ENCODE data around the gene UNKL. TPM values are rescaled to one million over a fixed set of nuclear protein-coding genes. Genes with fewer than 3 reads are reported as not detected.

The UNKL gene
- total RNA-seq, 1 donor from 2014 or later = 43.6 TPM

- DNase-seq (ENCODE audit: low spot score in 2 of 2, unreplicated experiment in 2 of 2) = no peak
- H3K36me3 Mint-ChIP-seq = peaks cover 36% of the 10 kb centered on the region
- no peaks in the 10 kb centered on the region for H3K9me3 Mint-ChIP-seq
- H3K4me3 Mint-ChIP-seq = no peak overlapping the region
- TF ChIP-seq, protein P1, sequence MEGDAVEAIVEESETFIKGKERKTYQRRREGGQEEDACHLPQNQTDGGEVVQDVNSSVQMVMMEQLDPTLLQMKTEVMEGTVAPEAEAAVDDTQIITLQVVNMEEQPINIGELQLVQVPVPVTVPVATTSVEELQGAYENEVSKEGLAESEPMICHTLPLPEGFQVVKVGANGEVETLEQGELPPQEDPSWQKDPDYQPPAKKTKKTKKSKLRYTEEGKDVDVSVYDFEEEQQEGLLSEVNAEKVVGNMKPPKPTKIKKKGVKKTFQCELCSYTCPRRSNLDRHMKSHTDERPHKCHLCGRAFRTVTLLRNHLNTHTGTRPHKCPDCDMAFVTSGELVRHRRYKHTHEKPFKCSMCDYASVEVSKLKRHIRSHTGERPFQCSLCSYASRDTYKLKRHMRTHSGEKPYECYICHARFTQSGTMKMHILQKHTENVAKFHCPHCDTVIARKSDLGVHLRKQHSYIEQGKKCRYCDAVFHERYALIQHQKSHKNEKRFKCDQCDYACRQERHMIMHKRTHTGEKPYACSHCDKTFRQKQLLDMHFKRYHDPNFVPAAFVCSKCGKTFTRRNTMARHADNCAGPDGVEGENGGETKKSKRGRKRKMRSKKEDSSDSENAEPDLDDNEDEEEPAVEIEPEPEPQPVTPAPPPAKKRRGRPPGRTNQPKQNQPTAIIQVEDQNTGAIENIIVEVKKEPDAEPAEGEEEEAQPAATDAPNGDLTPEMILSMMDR (IDR thresholded peaks at IDR 0.05; ENCODE audit: unreplicated experiment) = no peak
- peaks cover 6% of the 10 kb centered on the region for H3K4me1 Mint-ChIP-seq
- no peaks in the 10 kb centered on the region for H3K27me3 Mint-ChIP-seq (ENCODE audit: low read depth)
- H3K27ac Mint-ChIP-seq = no peak overlapping the region
These were observed 96.8 kb downstream of the UNKL start for GRCh38 chr16:1317479-1318267.

DNA sequence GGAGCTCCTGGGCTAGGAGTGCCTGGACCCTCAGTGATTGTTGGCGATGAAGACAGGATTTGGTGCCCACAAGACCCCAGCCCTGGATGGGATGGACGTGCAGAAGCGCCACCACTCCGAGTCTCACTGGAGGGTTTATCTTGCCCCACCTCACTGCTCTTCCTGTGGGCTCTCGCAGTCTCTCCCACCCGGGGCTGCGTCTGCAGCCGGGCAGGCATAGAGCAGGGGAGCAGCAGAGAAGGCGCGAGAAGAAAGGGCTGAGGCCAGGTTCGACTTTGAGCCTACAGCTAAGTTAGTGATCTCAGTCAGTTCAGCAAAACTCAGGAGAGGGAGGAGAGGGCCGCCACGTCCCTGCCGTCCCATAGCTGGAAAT lies 98.5 kb downstream of the UNKL start:
- H3K27ac Mint-ChIP-seq = no peak overlapping the region
- H3K36me3 Mint-ChIP-seq = peaks cover 36% of the 10 kb centered on the region
- no peaks in the 10 kb centered on the region for H3K9me3 Mint-ChIP-seq
- TF ChIP-seq, protein P1 (IDR thresholded peaks at IDR 0.05; ENCODE audit: unreplicated experiment) = no peak
- no peak for DNase-seq (ENCODE audit: low spot score in 2 of 2, unreplicated experiment in 2 of 2)
- H3K4me1 Mint-ChIP-seq = peaks cover 13% of the 10 kb centered on the region
- H3K4me3 Mint-ChIP-seq = no peak overlapping the region
- H3K27me3 Mint-ChIP-seq (ENCODE audit: low read depth) = no peaks in the 10 kb centered on the region

DNA sequence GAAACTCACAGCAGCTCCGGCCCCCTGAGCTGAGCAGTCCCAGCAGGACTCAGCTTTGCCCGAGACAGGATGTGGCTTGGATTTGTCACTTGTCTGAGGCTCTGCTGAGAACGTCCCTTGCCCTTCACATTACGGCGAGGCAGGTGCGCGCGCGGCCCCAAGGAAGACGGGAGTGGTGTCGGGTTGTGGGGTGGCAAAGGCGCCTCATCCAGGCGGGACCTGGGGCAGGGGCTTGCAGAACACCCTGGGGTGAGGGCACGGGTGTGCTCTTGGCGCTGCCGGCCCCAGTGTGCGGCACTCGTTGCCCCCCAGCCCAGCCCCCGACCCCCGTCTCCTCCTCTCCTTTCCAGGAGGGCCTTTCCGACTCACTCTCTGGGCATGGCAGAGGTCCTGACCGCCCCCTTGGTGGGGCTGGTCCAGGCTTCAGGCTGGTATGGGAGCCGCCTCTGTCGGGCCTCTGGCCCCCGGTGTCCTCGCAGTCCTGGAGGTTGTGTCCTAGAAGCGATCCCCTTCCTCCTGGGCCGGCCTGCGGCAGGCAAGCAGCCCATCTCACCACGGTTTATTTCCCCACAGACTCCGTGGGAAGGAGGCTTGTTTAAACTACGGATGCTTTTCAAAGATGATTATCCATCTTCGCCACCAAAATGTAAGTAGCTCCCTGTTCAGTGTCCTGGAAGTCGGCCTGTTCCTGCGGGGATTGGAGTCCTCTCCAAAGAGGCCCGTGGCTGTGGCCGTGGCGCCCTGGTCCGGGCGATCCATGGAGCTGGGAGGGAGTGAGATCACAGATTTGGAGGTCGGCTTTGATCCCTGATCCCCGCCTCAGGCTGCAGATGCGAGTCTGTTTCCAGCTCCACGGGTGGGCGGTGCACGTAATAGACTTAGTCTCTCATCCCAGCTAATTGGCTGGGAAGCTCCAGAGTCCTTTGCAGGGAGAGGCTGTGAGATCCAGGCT lies 99.1 kb downstream of the UNKL start:
- H3K27ac Mint-ChIP-seq = no peak overlapping the region
- H3K9me3 Mint-ChIP-seq = no peaks in the 10 kb centered on the region
- no peaks in the 10 kb centered on the region for H3K27me3 Mint-ChIP-seq (ENCODE audit: low read depth)
- peaks cover 20% of the 10 kb centered on the region for H3K4me1 Mint-ChIP-seq
- DNase-seq (ENCODE audit: low spot score in 2 of 2, unreplicated experiment in 2 of 2) = no peak
- H3K4me3 Mint-ChIP-seq = no peak overlapping the region
- TF ChIP-seq, protein P1 (IDR thresholded peaks at IDR 0.05; ENCODE audit: unreplicated experiment) = no peak
- H3K36me3 Mint-ChIP-seq = peaks cover 35% of the 10 kb centered on the region

DNA sequence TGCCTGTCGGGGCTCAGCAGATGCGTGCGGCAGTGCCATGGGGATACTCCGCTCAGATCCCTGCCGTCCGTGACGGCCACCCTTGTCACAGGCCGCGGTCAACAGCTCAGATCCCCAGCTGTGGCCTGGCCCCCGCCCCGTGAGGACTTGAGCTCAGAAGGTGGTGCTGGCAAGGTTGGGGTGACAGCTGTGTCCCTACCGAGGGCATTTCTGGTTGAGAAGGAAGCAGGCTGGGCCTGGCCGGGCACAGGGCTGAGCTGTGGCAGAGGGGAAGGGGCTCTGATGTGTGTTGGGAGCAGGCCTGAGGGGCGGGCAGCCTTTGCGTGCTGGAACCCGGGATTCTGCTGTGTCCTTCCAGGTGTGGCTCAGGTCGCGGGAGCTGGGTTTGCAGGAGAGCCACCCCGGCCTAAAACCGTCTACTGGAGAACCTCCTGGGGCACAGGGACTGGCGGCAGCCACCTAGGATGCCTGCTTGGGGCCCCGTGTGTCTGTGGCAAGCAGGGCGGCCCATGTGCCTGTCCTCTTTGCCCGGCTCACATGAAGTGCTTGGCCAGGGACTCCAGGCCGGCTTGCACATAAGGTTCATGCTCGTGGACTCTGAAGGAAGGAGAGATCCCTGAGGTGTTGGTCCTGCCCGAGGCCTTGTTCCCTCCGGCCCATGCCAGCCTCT lies 100.0 kb downstream of the UNKL start:
- H3K36me3 Mint-ChIP-seq = peaks cover 27% of the 10 kb centered on the region
- TF ChIP-seq, protein P1 (IDR thresholded peaks at IDR 0.05; ENCODE audit: unreplicated experiment) = no peak
- no peak overlapping the region for H3K27ac Mint-ChIP-seq
- no peak overlapping the region for H3K4me3 Mint-ChIP-seq
- peaks cover 23% of the 10 kb centered on the region for H3K4me1 Mint-ChIP-seq
- no peak for DNase-seq (ENCODE audit: low spot score in 2 of 2, unreplicated experiment in 2 of 2)
- no peaks in the 10 kb centered on the region for H3K27me3 Mint-ChIP-seq (ENCODE audit: low read depth)
- H3K9me3 Mint-ChIP-seq = no peaks in the 10 kb centered on the region

DNA sequence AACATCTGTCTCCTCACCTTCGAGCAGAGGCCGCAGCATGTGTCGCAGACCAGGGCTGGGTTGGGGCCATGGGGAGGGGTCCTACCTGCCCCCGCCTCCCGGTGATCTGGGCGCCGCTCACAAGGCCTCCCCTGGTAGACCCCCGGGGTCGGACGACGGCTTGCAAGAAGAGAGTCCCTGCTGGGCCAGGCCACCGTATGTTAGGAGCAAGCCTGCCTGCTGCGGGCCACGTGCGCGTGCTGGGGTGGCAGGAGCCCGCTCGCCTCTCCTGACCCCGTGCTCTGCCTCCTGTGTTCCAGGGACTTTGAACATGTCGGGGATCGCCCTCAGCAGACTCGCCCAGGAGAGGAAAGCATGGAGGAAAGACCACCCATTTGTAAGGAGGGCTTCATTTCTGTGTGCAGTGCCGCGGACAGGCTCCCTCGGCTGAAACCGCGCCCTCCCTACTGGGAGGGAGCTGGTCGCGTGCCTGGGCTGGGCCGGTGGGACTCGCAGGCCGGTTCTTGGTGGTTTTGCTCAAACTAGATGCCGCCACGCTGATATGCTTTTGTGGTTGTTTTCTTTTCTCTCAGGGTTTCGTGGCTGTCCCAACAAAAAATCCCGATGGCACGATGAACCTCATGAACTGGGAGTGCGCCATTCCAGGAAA lies 100.7 kb downstream of the UNKL start:
- DNase-seq (ENCODE audit: low spot score in 2 of 2, unreplicated experiment in 2 of 2) = no peak
- Mint-ChIP-seq H3K27me3 (ENCODE audit: low read depth) (no peaks in the 10 kb centered on the region), H3K9me3 (no peaks in the 10 kb centered on the region), H3K4me3 (no peak overlapping the region), H3K4me1 (peaks cover 23% of the 10 kb centered on the region), H3K36me3 (peaks cover 22% of the 10 kb centered on the region), H3K27ac (no peak overlapping the region)
- TF ChIP-seq, protein P1 (IDR thresholded peaks at IDR 0.05; ENCODE audit: unreplicated experiment) = no peak
